ENCODE measurements around the gene TARBP2. TPM values are rescaled to one million over a fixed set of nuclear protein-coding genes. Genes with fewer than 3 reads are reported as not detected.

Gene TARBP2, protein sequence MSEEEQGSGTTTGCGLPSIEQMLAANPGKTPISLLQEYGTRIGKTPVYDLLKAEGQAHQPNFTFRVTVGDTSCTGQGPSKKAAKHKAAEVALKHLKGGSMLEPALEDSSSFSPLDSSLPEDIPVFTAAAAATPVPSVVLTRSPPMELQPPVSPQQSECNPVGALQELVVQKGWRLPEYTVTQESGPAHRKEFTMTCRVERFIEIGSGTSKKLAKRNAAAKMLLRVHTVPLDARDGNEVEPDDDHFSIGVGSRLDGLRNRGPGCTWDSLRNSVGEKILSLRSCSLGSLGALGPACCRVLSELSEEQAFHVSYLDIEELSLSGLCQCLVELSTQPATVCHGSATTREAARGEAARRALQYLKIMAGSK
- total RNA-seq: 42.2 and 47.0 TPM in 2 replicates

DNA sequence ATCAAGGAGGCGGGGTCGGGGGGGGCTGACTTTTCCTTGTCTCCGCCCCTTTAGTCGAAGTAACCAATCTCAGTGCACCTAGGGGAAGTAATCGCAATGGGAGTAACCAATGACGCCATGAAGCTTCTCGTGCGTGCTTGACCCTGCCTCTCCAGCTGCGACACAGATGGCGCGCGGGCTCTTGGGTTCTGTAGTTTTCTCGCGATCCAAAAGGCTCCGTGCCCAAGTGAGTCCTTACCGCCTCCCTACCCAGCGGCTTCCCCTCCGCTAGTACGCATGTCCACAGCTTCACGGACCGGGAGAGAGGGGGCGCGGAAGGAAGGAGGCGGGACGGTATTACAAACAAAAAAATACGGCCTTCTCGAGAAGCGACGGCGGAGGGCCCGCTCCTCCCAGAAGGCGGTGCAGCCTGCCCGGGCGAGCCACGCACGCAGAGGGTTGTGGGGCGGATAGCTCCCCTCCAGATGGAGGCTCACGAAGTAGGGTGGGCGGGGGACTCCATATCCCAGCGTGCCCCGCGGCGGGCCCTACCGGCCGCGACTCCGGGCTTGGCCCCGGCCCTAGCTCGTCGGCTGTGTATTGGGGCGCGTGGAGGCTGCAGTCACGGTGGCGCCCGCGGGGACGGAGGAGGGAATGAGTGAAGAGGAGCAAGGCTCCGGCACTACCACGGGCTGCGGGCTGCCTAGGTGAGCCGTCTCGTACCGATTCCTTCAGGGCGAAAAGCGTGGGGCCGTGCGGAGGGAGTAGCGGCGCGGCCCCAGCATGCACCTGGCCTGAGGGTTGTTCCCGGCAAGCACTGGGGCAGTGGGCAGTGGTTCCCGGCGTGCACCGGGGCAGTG, at the start of gene TARBP2:
Gene TARBP2 (plus strand): TSS at position 508 of the 839 bp plus-strand sequence. CDS start 126 bp downstream, at position 634.

DNA sequence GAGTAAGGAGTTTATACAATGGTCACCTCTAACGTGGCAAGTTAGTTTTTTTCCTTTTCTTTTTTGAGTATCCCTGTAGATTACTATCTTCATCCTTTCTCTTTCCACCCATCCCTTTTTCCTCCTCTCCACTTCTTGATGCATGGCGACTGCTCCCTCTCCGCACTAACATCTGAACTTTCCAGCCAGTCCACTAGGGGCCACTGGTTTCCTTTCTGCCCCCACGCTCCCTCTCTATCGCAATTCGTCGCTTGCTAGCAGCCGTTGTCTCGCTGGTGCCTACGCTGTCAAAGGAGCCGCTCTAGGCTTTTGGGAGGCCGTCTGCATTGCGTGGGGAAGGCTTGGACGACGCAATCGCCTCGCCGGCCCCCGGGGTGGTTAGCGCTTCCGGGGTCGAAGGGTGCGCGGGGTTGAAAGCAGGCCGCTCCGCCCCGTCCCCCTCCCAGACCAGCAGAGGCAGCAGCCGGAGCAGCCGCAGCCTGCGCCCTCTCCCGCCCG, 49.4 kb upstream of the TARBP2 start, which contains the start of gene PCBP2:
Gene PCBP2 (plus strand): TSS at position 442 of the 498 bp plus-strand sequence. CDS start 2,699 bp downstream, outside the sequence.

DNA sequence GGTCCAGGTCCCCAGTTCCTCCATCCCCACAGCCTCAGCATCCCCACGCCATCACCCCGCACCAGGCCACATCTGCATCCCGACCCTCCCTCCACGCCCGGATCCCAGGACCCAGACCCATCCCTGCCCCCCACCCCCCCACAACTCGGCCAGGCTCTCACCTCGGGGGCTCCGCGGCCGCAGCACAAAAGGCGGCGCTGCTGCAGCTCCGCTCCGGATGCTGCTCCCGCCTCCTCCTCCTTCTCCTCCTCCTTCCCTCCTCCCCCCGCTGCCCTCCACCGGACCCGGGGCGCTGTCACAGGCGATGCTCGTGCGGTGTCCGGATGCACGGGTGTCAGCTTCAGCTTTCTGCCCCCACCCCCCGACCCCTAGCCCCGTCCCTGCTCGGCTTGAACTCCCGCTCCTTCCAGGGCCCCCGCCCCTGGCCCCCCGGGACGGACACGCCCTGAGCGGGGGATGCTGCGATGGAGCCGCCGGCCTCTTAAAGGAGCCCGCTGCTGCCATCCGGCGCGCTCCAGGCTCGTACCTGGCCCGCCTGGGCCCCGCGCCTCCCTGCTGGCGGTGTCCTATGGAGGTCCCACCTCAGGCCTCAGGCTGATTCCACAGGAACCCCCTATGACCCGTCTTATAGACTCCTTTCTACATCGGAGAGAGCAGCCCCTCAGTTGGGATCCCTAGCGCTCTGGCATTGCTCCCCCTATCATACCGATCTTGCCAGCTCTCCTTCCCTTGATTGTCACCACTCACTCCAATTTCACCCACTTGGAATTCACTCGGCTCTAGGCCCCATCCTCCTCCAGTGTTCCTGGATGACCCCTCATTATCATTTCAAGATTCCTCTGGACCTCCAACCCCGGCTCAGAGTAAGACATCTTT, 1.6 kb upstream of the TARBP2 start, which contains the start of gene MAP3K12:
Gene MAP3K12 (minus strand): TSS at position 193 of the 876 bp plus-strand sequence. CDS start 12,067 bp downstream, outside the sequence.

DNA sequence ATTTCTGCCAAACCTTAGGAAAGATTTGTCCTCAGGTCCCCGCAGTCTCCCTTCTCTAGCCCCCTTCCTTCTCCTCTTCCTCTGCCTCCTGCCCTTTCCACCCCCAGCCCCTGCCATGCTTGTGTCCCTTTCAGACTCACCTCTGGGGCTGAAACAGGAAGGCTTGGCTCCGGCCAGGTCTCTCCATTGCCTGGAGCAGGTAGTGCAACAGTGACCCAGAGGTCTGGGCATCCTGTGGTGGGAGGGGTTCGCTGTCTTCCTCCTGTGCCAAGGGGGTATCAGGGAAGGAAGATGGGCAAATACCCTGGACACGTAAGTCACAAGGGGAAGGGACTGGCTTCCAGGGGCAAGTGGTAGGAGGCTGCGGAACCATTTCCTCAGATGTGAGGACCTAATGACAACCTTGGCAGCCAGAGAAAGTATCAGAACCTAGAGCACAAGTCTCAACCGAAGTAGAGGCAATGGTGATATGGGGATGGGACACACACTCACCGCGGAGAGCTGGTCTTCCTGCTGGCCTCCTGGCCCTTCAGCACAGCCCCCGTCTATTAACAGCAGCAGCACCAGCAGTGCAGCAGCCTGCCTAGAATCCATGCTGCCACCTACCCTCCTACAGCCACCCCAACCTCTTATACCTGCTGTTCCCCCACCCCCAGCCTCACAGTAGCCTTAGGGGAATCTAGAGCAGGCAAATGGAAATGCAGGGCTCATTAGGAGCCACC, 6.0 kb downstream of the TARBP2 start, which contains the start of gene NPFF:
Gene NPFF (minus strand): TSS at position 604 of the 722 bp plus-strand sequence. CDS start 10 bp downstream, at position 594.

Other genes starting within 250 kb of the TARBP2 start
- gene ESPL1, start 233.0 kb upstream of the TARBP2 start, total RNA-seq: 3.9 and 7.8 TPM in 2 replicates
- 963 and 1,329 TPM in 2 replicates for gene PFDN5, start 205.7 kb upstream of the TARBP2 start, total RNA-seq
- 48.2 and 62.1 TPM in 2 replicates for gene MYG1, start 201.6 kb upstream of the TARBP2 start, total RNA-seq
- gene AAAS, start 179.7 kb upstream of the TARBP2 start, total RNA-seq: 38.7 and 49.7 TPM in 2 replicates
- 0.12 TPM in 1 of 2 replicates, not detected in the other for gene SP7, start 164.9 kb upstream of the TARBP2 start, total RNA-seq
- gene SP1, start 121.1 kb upstream of the TARBP2 start, total RNA-seq: 26.0 and 28.4 TPM in 2 replicates
- not detected in 2 replicates for gene AMHR2, start 77.4 kb upstream of the TARBP2 start, total RNA-seq
- gene PRR13, start 59.5 kb upstream of the TARBP2 start, total RNA-seq: 28.5 and 31.8 TPM in 2 replicates
- gene PCBP2, start 49.2 kb upstream of the TARBP2 start, total RNA-seq: 152 and 259 TPM in 2 replicates
- 26.6 TPM in 2 replicates for gene MAP3K12, start 1.8 kb upstream of the TARBP2 start, total RNA-seq
- not detected in 2 replicates for gene NPFF, start 6.2 kb downstream of the TARBP2 start, total RNA-seq
- 9.0 and 15.2 TPM in 2 replicates for gene ATF7, start 125.1 kb downstream of the TARBP2 start, total RNA-seq
- gene ATP5MC2, start 174.8 kb downstream of the TARBP2 start, total RNA-seq: 103 and 115 TPM in 2 replicates
- 85.7 and 109 TPM in 2 replicates for gene CALCOCO1, start 226.2 kb downstream of the TARBP2 start, total RNA-seq